H9 (cell line): ENCODE data around the gene KCNMA1. TPM values are rescaled to one million over a fixed set of nuclear protein-coding genes. Genes with fewer than 3 reads are reported as not detected.

Experiments
- DNase-seq: peaks from one replicate; pipeline ENCODE4 v3.0.0-alpha.2; 2017
- H2AFZ ChIP-seq: one replicate; pipeline ENCODE4 v1.6.1; 2013; ENCODE audit warnings: mild to moderate bottlenecking, low read length, control low read depth, moderate library complexity
- H2AK5ac ChIP-seq: 2 replicates; pipeline ENCODE4 v1.6.1; 2013; ENCODE audit warnings: low read length, control low read depth, mixed read lengths; ENCODE audit not compliant: insufficient read length
- H2BK120ac ChIP-seq: one replicate; pipeline ENCODE4 v1.6.1; 2013; ENCODE audit warnings: low read depth, mild to moderate bottlenecking, low read length, control low read depth, inconsistent platforms; ENCODE audit not compliant: poor library complexity, severe bottlenecking
- H2BK12ac ChIP-seq: 2 replicates; pipeline ENCODE4 v1.6.1; 2013; ENCODE audit warnings: low read length, control low read depth, mixed read lengths, low read depth; ENCODE audit not compliant: insufficient read length
- H2BK15ac ChIP-seq: 2 replicates; pipeline ENCODE4 v1.6.1; 2013; ENCODE audit warnings: low read depth, low read length, control low read depth
- H2BK20ac ChIP-seq: one replicate; pipeline ENCODE4 v1.6.1; 2013; ENCODE audit warnings: low read depth, mild to moderate bottlenecking, low read length, control low read depth, inconsistent platforms; ENCODE audit not compliant: poor library complexity, severe bottlenecking
- H2BK5ac ChIP-seq: 2 replicates; pipeline ENCODE4 v1.6.1; 2013; ENCODE audit warnings: low read length, control low read depth, mixed read lengths; ENCODE audit not compliant: insufficient read length
- H3K14ac ChIP-seq: 2 replicates; pipeline ENCODE4 v1.6.1; 2013; ENCODE audit warnings: low read length, control low read depth; ENCODE audit not compliant: insufficient read depth
- H3K18ac ChIP-seq: 2 replicates; pipeline ENCODE4 v1.6.1; 2013; ENCODE audit warnings: low read depth, mild to moderate bottlenecking, mixed read lengths, low read length, control low read depth; ENCODE audit not compliant: insufficient read length
- H3K23ac ChIP-seq: 2 replicates; pipeline ENCODE4 v1.6.1; 2013; ENCODE audit warnings: low read length, control low read depth, mixed read lengths, low read depth; ENCODE audit not compliant: insufficient read length
- H3K23me2 ChIP-seq: 2 replicates; pipeline ENCODE4 v1.6.1; 2013; ENCODE audit warnings: low read depth, mild to moderate bottlenecking, mixed read lengths, low read length, control low read depth; ENCODE audit not compliant: insufficient read length, poor library complexity, severe bottlenecking
- H3K27ac ChIP-seq: 2 replicates; pipeline ENCODE4 v1.5.1; 2013; ENCODE audit warnings: low read length, control low read depth, mixed read lengths, low read depth; ENCODE audit not compliant: insufficient read length
- H3K27me3 ChIP-seq: 2 replicates; pipeline ENCODE4 v1.6.1; 2013; ENCODE audit warnings: low read length, control low read depth, inconsistent platforms; ENCODE audit not compliant: insufficient read depth
- H3K4ac ChIP-seq: 2 replicates; pipeline ENCODE4 v1.6.1; 2013; ENCODE audit warnings: low read depth, mild to moderate bottlenecking, control low read depth, inconsistent platforms, low read length, moderate library complexity
- H3K4me1 ChIP-seq: 2 replicates; pipeline ENCODE4 v1.6.1; 2013; ENCODE audit warnings: low read length, control low read depth, inconsistent platforms; ENCODE audit not compliant: insufficient read depth
- H3K4me2 ChIP-seq: 2 replicates; pipeline ENCODE4 v1.6.1; 2013; ENCODE audit warnings: low read length, control low read depth, mixed read lengths; ENCODE audit not compliant: insufficient read length, insufficient read depth
- H3K56ac ChIP-seq: 2 replicates; pipeline ENCODE4 v1.6.1; 2013; ENCODE audit warnings: low read depth, mild to moderate bottlenecking, mixed read lengths, low read length, control low read depth; ENCODE audit not compliant: insufficient read length
- H3K79me1 ChIP-seq: 2 replicates; pipeline ENCODE4 v1.6.1; 2013; ENCODE audit warnings: low read depth, mild to moderate bottlenecking, moderate library complexity, low read length, control low read depth, inconsistent platforms; ENCODE audit not compliant: insufficient read depth, poor library complexity, severe bottlenecking
- H3K79me2 ChIP-seq: 2 replicates; pipeline ENCODE4 v1.6.1; 2013; ENCODE audit warnings: low read length, control low read depth, inconsistent platforms; ENCODE audit not compliant: insufficient read depth
- H3K9ac ChIP-seq: 2 replicates; pipeline ENCODE4 v1.6.1; 2013; ENCODE audit warnings: low read length, control low read depth, mixed read lengths; ENCODE audit not compliant: insufficient read length; ENCODE audit errors: extremely low read depth
- H3K9me3 ChIP-seq: one replicate; pipeline ENCODE4 v1.6.1; 2013; ENCODE audit warnings: low read depth, low read length, inconsistent platforms; ENCODE audit not compliant: control insufficient read depth
- H3T11ph ChIP-seq: one replicate; pipeline ENCODE4 v1.6.1; 2013; ENCODE audit warnings: mild to moderate bottlenecking, low read length, control low read depth, inconsistent platforms
- H4K20me1 ChIP-seq: one replicate; pipeline ENCODE4 v1.6.1; 2013; ENCODE audit not compliant: control insufficient read depth, insufficient read length, insufficient read depth
- H4K5ac ChIP-seq: 2 replicates; pipeline ENCODE4 v1.6.1; 2013; ENCODE audit warnings: low read depth, mild to moderate bottlenecking, mixed read lengths, low read length, control low read depth; ENCODE audit not compliant: insufficient read length
- H4K8ac ChIP-seq: replicated peaks from 2 replicates; pipeline ENCODE4 v1.6.1; 2013; ENCODE audit warnings: low read length, control low read depth, mixed read lengths, low read depth; ENCODE audit not compliant: insufficient read length
- H4K91ac ChIP-seq: 2 replicates; pipeline ENCODE4 v1.6.1; 2013; ENCODE audit warnings: low read depth, mild to moderate bottlenecking, moderate library complexity, mixed read lengths, low read length, control low read depth; ENCODE audit not compliant: insufficient read length
- H3K27ac Mint-ChIP-seq, 3 experiments: 2 replicates in 2 of 3; 3 replicates in 1 of 3; pipeline ENCODE4 v1.8.0; 2020 to 2021; ENCODE audit warnings: mixed read lengths in 3 of 3, mild to moderate bottlenecking in 1 of 3, moderate library complexity in 1 of 3
- H3K27me3 Mint-ChIP-seq: 2 replicates; pipeline ENCODE4 v1.8.0; 2021; ENCODE audit warnings: low read depth, mild to moderate bottlenecking, moderate library complexity, mixed read lengths
- H3K36me3 Mint-ChIP-seq, 3 experiments: 2 replicates in 2 of 3; 3 replicates in 1 of 3; pipeline ENCODE4 v1.8.0; 2020 to 2021; ENCODE audit warnings: low read depth in 3 of 3, mixed read lengths in 3 of 3; ENCODE audit not compliant: insufficient read depth in 1 of 3
- H3K4me1 Mint-ChIP-seq, 2 experiments: 2 replicates each; pipeline ENCODE4 v1.8.0; 2020; ENCODE audit warnings: mixed read lengths in 2 of 2
- H3K4me3 Mint-ChIP-seq, 2 experiments: 2 replicates in 1 of 2; 3 replicates in 1 of 2; pipeline ENCODE4 v1.8.0; 2020 to 2021; ENCODE audit warnings: mild to moderate bottlenecking in 2 of 2, mixed read lengths in 2 of 2, moderate library complexity in 1 of 2
- H3K9me3 Mint-ChIP-seq, 2 experiments: 2 replicates in 1 of 2; 3 replicates in 1 of 2; pipeline ENCODE4 v1.8.0; 2020; ENCODE audit warnings: mild to moderate bottlenecking in 2 of 2, mixed read lengths in 2 of 2, moderate library complexity in 1 of 2
- WGBS: extraction: QIAGEN DNeasy Blood & Tissue Kit; methylation state at CpG from one replicate; pipeline ENCODE4 v1.1.7; 2013; ENCODE audit warnings: missing lambda C conversion rate, low lambda C conversion rate, mixed read lengths; ENCODE audit not compliant: insufficient read length; ENCODE audit errors: extremely low coverage; 5-methylcytosine and 5-hydroxymethylcytosine counted together
- total RNA-seq: library from RNA; stranded (reverse); gene quantifications from 2 replicates; pipeline ENCODE4 v1.2.1, GENCODE V29; 2021
- TF ChIP-seq, protein P1 (sequence below): fragments of 200-600 bp; sonication (generic); conservative IDR thresholded peaks from 3 replicates; pipeline ENCODE4 v1.8.0; 2021; ENCODE audit warnings: antibody characterized with exemption, mild to moderate bottlenecking

Gene KCNMA1
- total RNA-seq, 1 experiment from 2014 or later: 2.0 TPM

DNA sequence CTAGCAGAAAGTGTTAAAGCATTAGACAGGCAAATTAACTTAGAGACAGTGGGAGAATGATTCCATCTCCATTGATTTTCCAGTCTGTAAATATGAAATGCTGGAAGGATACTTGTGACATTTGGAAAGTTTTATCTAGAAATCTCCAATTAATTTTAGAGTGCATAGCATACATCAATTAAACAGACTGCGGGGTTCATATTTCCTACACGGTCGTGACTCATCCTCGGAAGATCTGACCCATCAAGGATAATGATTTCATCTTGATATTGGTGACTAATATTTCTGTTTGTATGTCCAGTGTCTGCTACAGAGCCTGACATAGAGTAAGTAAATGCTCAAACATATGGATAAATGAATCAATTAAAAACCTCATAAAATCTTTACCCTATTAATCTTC is 474.9 kb downstream of the KCNMA1 start:
- TF ChIP-seq, protein P1, sequence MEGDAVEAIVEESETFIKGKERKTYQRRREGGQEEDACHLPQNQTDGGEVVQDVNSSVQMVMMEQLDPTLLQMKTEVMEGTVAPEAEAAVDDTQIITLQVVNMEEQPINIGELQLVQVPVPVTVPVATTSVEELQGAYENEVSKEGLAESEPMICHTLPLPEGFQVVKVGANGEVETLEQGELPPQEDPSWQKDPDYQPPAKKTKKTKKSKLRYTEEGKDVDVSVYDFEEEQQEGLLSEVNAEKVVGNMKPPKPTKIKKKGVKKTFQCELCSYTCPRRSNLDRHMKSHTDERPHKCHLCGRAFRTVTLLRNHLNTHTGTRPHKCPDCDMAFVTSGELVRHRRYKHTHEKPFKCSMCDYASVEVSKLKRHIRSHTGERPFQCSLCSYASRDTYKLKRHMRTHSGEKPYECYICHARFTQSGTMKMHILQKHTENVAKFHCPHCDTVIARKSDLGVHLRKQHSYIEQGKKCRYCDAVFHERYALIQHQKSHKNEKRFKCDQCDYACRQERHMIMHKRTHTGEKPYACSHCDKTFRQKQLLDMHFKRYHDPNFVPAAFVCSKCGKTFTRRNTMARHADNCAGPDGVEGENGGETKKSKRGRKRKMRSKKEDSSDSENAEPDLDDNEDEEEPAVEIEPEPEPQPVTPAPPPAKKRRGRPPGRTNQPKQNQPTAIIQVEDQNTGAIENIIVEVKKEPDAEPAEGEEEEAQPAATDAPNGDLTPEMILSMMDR: no peak
- Histone ChIP-seq H3K23me2 (no peaks in the 10 kb centered on the region), H2AK5ac (no peak overlapping the region), H2BK20ac (no peak overlapping the region), H3K14ac (no peak overlapping the region), H3K27me3 (no peaks in the 10 kb centered on the region), H4K8ac (no peak overlapping the region), H3K18ac (no peak overlapping the region), H2BK12ac (no peak overlapping the region), H2AFZ (no peak overlapping the region), H3K4ac (no peak overlapping the region), H2BK120ac (no peak overlapping the region), H3K9me3 (no peaks in the 10 kb centered on the region), H4K5ac (no peak overlapping the region), H2BK15ac (no peak overlapping the region), H2BK5ac (no peak overlapping the region), H3K56ac (no peak overlapping the region), H3K79me1 (no peaks in the 10 kb centered on the region), H3T11ph (no peak overlapping the region), H4K20me1 (no peaks in the 10 kb centered on the region), H3K4me1 (no peaks in the 10 kb centered on the region), H4K91ac (no peak overlapping the region), H3K4me2 (no peak overlapping the region), H3K79me2 (no peaks in the 10 kb centered on the region), H3K23ac (no peak overlapping the region), H3K9ac (no peak overlapping the region), H3K27ac (no peak overlapping the region)
- no peaks in the 10 kb centered on the region for H3K9me3 Mint-ChIP-seq
- no peak overlapping the region for H3K4me3 Mint-ChIP-seq
- H3K27ac Mint-ChIP-seq: no peak overlapping the region
- H3K4me1 Mint-ChIP-seq: peaks cover 8 to 9% of the 10 kb centered on the region in 2 experiments
- WGBS: no CpG with 5 or more reads among the region's 4 CpGs
- DNase-seq: no peak
- no peaks in the 10 kb centered on the region for H3K36me3 Mint-ChIP-seq
- H3K27me3 Mint-ChIP-seq: peaks cover 8% of the 10 kb centered on the region
